Measurements from ENCODE around the gene OVAAL. TPM values are rescaled to one million over a fixed set of nuclear protein-coding genes. Genes with fewer than 3 reads are reported as not detected.

The OVAAL gene
- total and polyA plus RNA-seq, 2 of the 8 experiments (the other 6 are each of a cell fraction or from before 2014, with no cell fraction given): not detected

DNA sequence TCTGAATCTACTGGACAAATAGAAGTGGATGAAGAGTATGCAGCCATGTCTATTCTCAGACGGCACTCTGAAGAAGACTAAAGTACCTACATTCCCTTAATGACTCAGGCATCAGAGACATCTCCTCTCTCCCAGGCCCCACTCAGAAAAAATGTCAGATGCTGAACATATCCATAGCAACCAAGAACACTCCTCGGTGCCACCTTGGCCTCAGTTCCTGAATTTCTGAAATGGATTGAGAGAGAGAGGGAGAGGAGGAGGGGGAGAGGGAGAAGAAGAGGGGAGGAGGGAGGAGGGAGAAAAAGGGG is 16.0 kb upstream of the OVAAL start:
- Histone ChIP-seq H4K20me1 (replicated peaks in 1 of 2; ENCODE audit: control insufficient read depth in 1 of 2, insufficient read depth in 2 of 2, low read length in 2 of 2) (no peaks in the 10 kb centered on the region), H2BK12ac (ENCODE audit: low read depth, low read length) (no peak overlapping the region), H3K79me2 (ENCODE audit: control insufficient read depth in 1 of 2, insufficient read depth in 2 of 2, low read length in 2 of 2) (no peaks in the 10 kb centered on the region), H3K23ac (ENCODE audit: insufficient read length) (no peak overlapping the region), H3K56ac (replicated peaks; ENCODE audit: insufficient read length, low read depth, low read length) (no peak overlapping the region), H3K36me3 (ENCODE audit: control insufficient read depth in 2 of 4, insufficient read depth in 4 of 4, low read length in 3 of 4) (no peaks in the 10 kb centered on the region), H4K5ac (ENCODE audit: insufficient read length, low read depth, low read length) (no peak overlapping the region), H2BK15ac (ENCODE audit: low read length) (no peak overlapping the region), H2BK5ac (ENCODE audit: low read depth, low read length) (no peak overlapping the region), H3K23me2 (ENCODE audit: low read depth, low read length) (no peaks in the 10 kb centered on the region), H3K4ac (replicated peaks; ENCODE audit: insufficient read length, low read depth, low read length) (no peak overlapping the region), H3K18ac (ENCODE audit: extremely low read depth, low read length) (no peak overlapping the region), H2AFZ (ENCODE audit: low read length) (peak overlapping the region; percentile 91), H3K4me2 (ENCODE audit: insufficient read depth in 1 of 2, low read depth in 2 of 2, low read length in 2 of 2) (0 out of 4 replicates have a peak overlapping the region, but pooled peaks of 1 of the 2 experiments have one; percentile 9), H3K79me1 (ENCODE audit: low read depth, low read length) (no peaks in the 10 kb centered on the region), H4K91ac (replicated peaks; ENCODE audit: insufficient read length, low read length) (no peak overlapping the region), H3K4me1 (replicated peaks in 1 of 4; ENCODE audit: control insufficient read depth in 3 of 4, insufficient read depth in 4 of 4, low read length in 3 of 4) (peaks cover 0 to 8% (median 3%) of the 10 kb centered on the region in 4 experiments), H3K27me3 (replicated peaks in 1 of 4; ENCODE audit: control insufficient read depth in 3 of 4, extremely low read depth in 1 of 4, insufficient read depth in 3 of 4, low read length in 3 of 4) (no peaks in the 10 kb centered on the region), H3K9me3 (ENCODE audit: insufficient read depth in 2 of 2, low read depth in 1 of 2, low read length in 1 of 2) (no peaks in the 10 kb centered on the region), H3K27ac (ENCODE audit: low read depth, low read length) (no peak overlapping the region), H3K9ac (replicated peaks in 1 of 4; ENCODE audit: extremely low read depth in 1 of 4, low read depth in 3 of 4, low read length in 3 of 4) (no peak overlapping the region), H2BK20ac (ENCODE audit: low read length) (no peak overlapping the region), H3K4me3 (ENCODE audit: extremely low read depth in 1 of 4, insufficient read depth in 2 of 4, low read depth in 3 of 4, low read length in 4 of 4) (no peak overlapping the region), H3K14ac (ENCODE audit: insufficient read length) (no peak overlapping the region), H2BK120ac (replicated peaks; ENCODE audit: low read depth, low read length) (no peak overlapping the region), H2AK5ac (ENCODE audit: low read depth, low read length) (no peak overlapping the region), H4K8ac (ENCODE audit: extremely low read depth, insufficient read depth, low read length) (no peak overlapping the region)
- ChIA-PET CTCF (ENCODE audit: partially characterized antibody) (interaction anchor here (1.0 to 1.2 kb wide), 2 partner anchors 12 to 320 kb away, joined by 3 read pairs; no protein-coding TSS in a partner anchor), POLR2A (ENCODE audit: partially characterized antibody) (no interaction called here)
- TF ChIP-seq BCL11A (IDR thresholded peaks at IDR 0.05; ENCODE audit: low read depth in 2 of 2, low read length in 2 of 2): no peak
- no peak for TF ChIP-seq CEBPB (IDR thresholded peaks at IDR 0.05; ENCODE audit: low read depth, low read length)
- no peak for TF ChIP-seq YY1 (IDR thresholded peaks at IDR 0.05; ENCODE audit: low read depth, low read length)
- no peak for TF ChIP-seq TBP (IDR thresholded peaks at IDR 0.05; ENCODE audit: low read depth, low read length)
- no peak for TF ChIP-seq ZNF274 (IDR thresholded peaks at IDR 0.05; ENCODE audit: borderline replicate concordance, extremely low read depth, low read length)
- TF ChIP-seq RAD21 (IDR thresholded peaks at IDR 0.05 in 1 of 2, conservative IDR thresholded peaks at IDR 0.05 in 1 of 2; ENCODE audit: low read depth in 2 of 2, low read length in 2 of 2): no peak
- no peak for TF ChIP-seq TCF12 (IDR thresholded peaks at IDR 0.05; ENCODE audit: low read depth, low read length)
- no peak for TF ChIP-seq GTF2F1 (IDR thresholded peaks at IDR 0.05; ENCODE audit: borderline replicate concordance, low read depth, low read length)
- TF ChIP-seq SAP30 (IDR thresholded peaks at IDR 0.05; ENCODE audit: insufficient read depth, insufficient replicate concordance, low read length): no peak
- TF ChIP-seq KDM4A (IDR thresholded peaks at IDR 0.05; ENCODE audit: low read depth, low read length, severe bottlenecking): no peak
- WGBS, 2 experiments (ENCODE audit: extremely low coverage in 1 of 2, insufficient coverage in 1 of 2, insufficient read length in 1 of 2, insufficient replicate concordance in 2 of 2, low coverage in 1 of 2, low lambda C conversion rate in 2 of 2, missing lambda C conversion rate in 1 of 2): 49% methylated on average over 2 of the region's 2 CpGs; no CpG with 5 or more reads in 1 of the 2 experiments
- DNase-seq (ENCODE audit: low read depth in 1 of 2, low spot score in 2 of 2): no peak
- FAIRE-seq: no peak
